HG03097 (cell line): Measurements from ENCODE around the gene SDSL.

Experiments used
- ATAC-seq: cut with Tn5 transposase; IDR thresholded peaks from one replicate; pipeline ENCODE4 v1.9.1; 2021; ENCODE audit not compliant: unreplicated experiment, low FRiP score

The SDSL gene

DNA sequence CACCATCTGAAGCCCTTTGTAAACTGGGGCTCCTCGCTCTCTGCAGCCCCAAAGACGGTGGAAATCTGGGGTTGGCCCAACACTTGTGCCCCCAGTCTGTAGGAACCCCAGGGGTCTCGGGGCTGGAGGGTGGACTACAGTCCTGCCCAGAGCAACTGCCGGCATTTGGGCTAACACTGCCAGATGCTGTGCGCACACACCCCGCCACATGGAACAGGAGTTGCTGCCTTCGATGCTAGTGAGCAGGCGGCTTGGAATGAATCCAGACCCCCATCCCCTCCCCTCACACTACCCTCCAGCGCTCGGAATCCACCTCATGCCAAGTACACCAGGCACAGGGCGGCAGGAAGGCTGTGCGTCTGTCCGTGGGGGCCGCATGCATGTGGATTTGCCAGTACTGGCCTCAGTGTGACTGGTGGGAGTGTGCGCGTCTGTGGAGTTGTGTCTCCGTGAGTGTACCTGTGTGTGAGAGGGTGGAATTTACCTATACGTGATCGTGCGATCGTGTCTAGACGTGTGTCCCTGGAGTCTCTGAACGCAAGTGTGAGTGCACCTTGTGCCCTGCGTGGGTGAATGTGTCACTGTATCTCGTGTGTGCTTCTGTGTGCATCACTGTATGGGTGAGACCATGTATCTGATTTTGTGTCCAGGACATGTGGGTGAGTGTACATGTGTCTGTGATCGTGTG is 44.4 kb downstream of the SDSL start:
- ATAC-seq = no peak

- ATAC-seq = no peak
Observed at GRCh38 chr12:113467142-113467501, 44.9 kb downstream of the SDSL start.

GRCh38 chr12:113467502-113468364 is 45.6 kb downstream of the SDSL start:
- no peak for ATAC-seq

DNA sequence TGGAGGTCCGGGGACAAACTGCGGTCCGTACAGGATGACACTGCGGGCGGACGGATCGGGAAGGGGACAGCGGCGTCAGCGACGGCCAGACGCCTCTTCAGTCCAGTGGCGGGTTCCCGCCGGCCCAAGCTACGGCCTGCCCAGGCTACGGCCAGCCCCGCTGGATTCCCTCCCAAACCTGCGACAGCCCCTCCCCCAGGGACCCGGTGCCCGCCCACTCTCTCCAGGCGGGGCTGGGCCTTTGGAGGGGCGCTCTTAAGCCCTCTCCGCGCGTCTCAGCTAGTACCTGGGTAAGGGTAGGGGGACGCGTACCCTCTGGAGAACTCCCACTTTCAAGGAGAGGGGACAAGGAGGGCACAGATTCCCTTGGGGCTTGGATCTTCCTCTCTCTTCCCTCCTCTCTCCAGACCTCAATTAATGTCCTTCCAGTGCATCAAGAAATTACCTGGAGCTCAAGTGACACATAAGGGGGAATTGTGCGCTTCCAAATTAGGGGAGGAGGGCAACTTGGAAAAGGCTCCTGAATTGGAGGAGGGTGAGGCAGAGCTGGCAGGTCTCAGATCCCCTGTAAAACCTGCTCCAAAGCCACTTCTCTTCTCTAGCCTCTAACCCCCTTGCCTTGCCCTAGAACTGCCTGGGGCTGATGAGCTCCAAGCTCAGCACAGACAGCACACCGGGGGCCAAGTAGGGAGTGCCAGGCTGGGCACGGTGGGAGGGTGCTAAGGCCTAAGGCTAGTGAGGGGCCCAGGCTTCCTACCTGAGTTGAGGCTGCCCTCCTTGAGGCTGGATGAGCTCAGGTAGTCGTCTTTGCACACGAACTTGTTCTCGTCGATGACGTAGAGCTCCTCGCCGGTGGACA is 46.4 kb downstream of the SDSL start:
- no peak for ATAC-seq

GRCh38 chr12:113469224-113469948 is 47.2 kb downstream of the SDSL start:
- ATAC-seq = no peak

GRCh38 chr12:113469949-113470743 is 48.0 kb downstream of the SDSL start:
- ATAC-seq = no peak

DNA sequence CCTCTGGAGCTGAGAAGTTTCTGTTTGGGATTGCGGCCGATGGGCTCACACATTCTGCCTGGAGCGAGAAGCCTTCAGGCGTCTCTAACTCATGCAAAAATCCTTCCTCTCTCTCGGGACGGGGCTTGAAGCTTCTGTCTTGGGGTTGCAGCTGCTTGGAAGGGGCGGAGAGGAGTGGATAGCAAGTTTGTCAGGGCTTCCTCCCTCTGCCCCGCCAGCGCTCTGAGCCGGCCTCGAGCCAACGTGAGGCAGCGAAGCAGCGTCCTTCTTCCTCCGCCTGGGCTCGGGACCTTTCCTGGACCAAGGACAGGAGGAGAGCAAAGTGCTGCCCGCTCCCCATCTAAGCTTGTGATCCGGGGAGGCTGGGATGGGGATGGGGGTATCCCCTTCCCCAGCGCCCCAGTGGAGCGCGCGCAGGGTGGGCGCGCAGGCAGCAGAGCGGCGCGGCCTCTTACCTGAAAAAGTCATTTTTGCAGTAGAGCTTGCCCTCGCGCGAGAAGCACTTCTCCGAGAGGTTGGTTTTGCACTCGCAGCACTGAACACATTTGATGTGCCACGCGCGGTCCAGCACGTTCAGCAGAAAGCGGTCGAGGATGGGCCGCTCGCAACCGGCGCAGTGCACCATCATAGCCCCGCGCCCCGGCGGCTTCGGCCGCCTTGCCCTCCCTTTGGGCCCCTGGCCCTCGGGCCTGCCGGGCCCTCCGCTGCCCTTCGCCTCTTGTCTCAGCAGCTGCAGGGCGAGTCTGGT is 48.9 kb downstream of the SDSL start:
- no peak for ATAC-seq

GRCh38 chr12:113471619-113472171 is 49.5 kb downstream of the SDSL start, which contains the start of gene LHX5:
LHX5 (minus strand) TSS chr12:113471871; CDS start chr12:113471498, 373 bp downstream.
- ATAC-seq = no peak

- no peak for ATAC-seq
Observed at GRCh38 chr12:113472191-113473121, 50.3 kb downstream of the SDSL start.

DNA sequence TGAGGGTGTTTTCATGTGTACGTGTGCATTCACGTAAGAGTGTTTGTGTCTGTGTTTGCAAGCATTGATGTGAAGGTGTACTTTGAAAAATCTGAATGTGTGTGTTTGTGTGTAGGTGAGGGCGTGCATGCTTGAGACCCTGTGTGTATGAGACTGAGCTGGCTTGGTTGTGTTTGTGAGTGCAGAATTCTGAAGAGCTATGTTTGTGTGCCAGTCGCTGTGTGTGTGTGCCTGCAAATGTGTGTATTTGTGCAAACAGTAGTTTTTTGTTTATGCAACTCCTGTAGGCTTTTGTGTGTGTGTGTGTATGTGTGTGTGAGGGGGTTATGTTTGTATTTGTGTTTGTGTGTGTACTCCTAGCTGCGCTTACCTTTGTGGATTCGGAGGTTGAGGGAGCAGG is 51.2 kb downstream of the SDSL start:
- no peak for ATAC-seq

DNA sequence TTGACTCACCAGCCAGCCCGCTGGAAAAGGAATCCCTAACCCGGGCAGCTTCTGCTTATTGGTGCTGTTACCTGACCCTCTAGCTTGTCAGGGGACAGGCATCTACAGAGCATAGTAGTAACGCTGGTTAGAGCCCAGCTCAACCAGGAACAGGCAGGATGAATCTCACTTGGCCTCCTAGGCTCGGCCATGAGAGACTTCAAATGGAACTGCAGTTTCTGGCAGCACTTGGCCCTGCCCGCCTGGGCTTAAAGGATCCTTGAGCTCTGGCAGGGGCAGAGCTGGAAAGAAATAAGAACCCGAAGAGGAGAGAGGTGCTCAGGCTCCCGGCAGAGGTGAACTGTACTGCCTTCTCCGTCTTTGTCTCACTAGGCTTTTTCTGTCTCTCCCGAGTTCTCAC is 51.8 kb downstream of the SDSL start:
- no peak for ATAC-seq

DNA sequence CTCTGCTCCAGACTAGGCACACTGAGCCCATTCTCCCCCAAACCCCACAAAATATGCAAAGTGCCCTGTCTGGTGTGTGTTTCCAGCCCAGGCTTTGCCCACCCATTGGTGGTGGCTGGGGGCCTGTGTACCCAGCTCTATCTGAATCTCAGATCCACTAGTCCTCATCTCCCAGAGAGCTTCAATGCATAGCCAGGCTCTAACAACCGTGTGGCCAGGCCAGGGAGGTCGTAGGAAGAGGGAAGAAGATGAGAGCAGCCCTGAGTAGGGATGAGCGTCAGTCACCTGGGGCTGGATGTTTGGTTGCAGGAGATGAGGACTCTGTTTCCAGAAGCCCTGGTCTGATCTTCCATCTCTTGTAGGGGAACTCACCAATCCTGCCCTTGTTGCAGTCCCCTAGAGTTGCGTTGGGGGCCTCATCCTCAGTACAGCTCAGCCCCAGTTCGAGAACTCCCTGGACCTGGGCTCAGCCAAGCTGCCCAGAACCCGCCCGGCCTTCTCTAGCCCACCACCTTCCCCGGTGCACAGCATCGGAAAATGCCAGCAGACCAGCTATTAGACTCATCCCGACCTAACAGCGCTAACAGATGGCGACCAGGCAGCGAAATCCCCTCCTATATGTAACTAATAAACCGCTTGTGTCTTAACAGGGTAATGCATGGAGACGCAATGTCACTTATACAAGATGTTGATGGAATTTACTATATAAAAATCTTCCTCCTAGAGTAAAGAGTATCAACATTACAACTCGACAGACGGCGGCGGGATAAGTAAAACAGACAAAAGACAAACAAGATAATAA is 52.7 kb downstream of the SDSL start:
- no peak for ATAC-seq

DNA sequence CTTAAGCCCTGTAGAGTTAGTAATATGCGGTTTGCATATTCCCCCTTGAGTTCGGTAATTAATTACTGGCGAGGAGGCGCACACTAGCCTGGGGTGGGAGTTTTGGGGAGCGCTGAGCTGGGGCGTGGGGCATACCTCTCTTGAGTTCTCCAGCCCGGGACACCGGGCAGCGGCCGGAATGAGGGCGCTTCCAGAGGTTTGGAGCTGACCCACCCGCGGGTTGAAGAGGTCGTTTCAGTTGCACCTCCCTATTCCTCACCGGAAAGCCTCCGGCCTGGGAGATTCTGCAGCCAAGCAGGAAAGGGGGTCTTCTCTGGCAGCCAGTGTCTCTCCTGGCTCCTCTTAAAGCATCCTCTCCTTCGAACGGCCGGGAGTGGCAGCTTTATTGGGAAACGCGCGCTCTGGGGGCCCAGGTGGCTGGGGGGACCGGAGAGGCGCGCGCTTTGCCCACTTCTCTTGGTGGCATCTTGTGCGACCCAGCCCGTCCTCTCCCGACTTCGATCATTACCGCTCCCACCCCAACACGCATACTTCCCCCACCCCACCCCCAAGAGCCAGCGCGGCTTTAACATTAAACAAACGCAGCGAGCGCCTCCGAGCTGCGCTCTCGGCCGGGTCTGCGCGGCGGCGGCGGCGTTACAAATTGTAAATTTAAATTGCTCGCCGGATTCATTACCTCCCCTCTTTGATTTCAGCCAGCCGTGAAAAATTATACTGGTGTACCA is 53.4 kb downstream of the SDSL start:
- no peak for ATAC-seq

GRCh38 chr12:113476176-113476986 is 54.2 kb downstream of the SDSL start:
- no peak for ATAC-seq

DNA sequence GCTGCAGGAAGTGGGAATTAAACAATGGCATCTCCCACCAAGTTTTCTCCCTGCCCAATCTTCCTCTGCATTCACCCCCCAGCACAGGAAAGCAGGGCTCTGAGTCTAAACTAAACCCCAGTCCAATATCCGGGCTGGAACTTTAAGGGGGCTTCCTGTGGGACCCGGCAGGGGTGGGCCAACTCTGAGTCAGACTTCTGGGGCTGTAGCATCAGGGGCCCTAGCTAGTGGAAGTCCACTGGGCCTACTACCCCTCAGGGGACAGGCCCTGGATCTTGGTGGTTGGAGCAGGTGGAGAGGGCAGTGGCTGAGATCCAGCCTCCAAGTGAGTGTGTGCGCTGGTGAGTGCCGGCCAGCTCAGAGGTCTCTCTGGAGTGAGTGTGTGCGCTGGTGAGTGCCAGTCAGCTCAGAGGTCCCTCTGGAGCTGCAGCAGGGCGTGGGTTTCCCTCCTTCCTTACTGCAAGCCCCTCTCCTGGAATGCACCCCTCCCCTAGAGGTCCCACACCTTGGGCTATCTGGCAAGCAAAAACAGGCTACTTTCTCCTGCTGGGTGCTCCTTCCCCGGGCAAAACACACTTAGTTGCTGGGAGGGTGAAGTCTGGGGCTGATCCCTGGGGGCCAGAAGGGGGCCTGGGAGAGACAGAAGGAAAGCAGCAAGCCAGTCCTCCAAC is 55.1 kb downstream of the SDSL start:
- no peak for ATAC-seq
